ENCODE measurements around the gene GIMAP8. TPM values are rescaled to one million over a fixed set of nuclear protein-coding genes. Genes with fewer than 3 reads are reported as not detected.

Gene GIMAP8
- polyA plus RNA-seq, 1 of the 3 experiments (the other 2 are of a cell fraction) = not detected

- TF ChIP-seq RXRA (IDR thresholded peaks at IDR 0.05; ENCODE audit: borderline replicate concordance, low read depth) (no peak), ZBTB33 (IDR thresholded peaks at IDR 0.05; ENCODE audit: borderline replicate concordance, low read depth) (no peak), RCOR1 (IDR thresholded peaks at IDR 0.05; ENCODE audit: low read length) (no peak), EP300 (IDR thresholded peaks at IDR 0.05; ENCODE audit: borderline replicate concordance in 1 of 2, low read depth in 1 of 2, low read length in 1 of 2) (peak in 1 of 2 experiments; percentile 28; a peak in 1 of 4 replicates), TEAD4 (IDR thresholded peaks at IDR 0.05; ENCODE audit: borderline replicate concordance, insufficient read depth) (no peak), FOSL2 (IDR thresholded peaks at IDR 0.05; ENCODE audit: borderline replicate concordance, low read depth) (peak; percentile 19; the same call in 1 of the 2 replicates), NRF1 (IDR thresholded peaks at IDR 0.05; ENCODE audit: low read depth, low read length) (no peak; the same call in 1 of the 2 replicates), GABPA (IDR thresholded peaks at IDR 0.05; ENCODE audit: low read depth) (no peak), GATA2 (CRISPR knock-in tag; IDR thresholded peaks at IDR 0.05) (no peak), SMC3 (IDR thresholded peaks at IDR 0.05; ENCODE audit: low read depth, low read length) (no peak), FOXJ3 (CRISPR knock-in tag; IDR thresholded peaks at IDR 0.05) (no peak), IRF3 (IDR thresholded peaks at IDR 0.05; ENCODE audit: low read depth, low read length) (no peak), ELF1 (IDR thresholded peaks at IDR 0.05) (no peak), SIN3A (IDR thresholded peaks at IDR 0.05; ENCODE audit: borderline replicate concordance, low read depth, low read length) (no peak), NFIC (IDR thresholded peaks at IDR 0.05; ENCODE audit: borderline replicate concordance) (peak; percentile 26; the same call in 1 of the 2 replicates), FOXM1 (IDR thresholded peaks at IDR 0.05; ENCODE audit: low read depth) (no peak), MEF2A (IDR thresholded peaks at IDR 0.05; ENCODE audit: borderline replicate concordance, low read depth) (no peak), CHD2 (IDR thresholded peaks at IDR 0.05; ENCODE audit: low read length, partially characterized antibody) (no peak), TCF12 (IDR thresholded peaks at IDR 0.05) (peak; percentile 84), RAD21 (IDR thresholded peaks at IDR 0.05; ENCODE audit: low read length) (no peak), MAX (IDR thresholded peaks at IDR 0.05; ENCODE audit: low read depth) (peak; percentile 35; the same call in 1 of the 2 replicates), POLR2AphosphoS5 (IDR thresholded peaks at IDR 0.05; ENCODE audit: low read depth, low read length) (peak; percentile 33; the same call in 1 of the 2 replicates), RFX5 (IDR thresholded peaks at IDR 0.05; ENCODE audit: low read length) (no peak), YY1 (IDR thresholded peaks at IDR 0.05; ENCODE audit: low read depth) (no peak)
- TF ChIP-seq, protein P1, sequence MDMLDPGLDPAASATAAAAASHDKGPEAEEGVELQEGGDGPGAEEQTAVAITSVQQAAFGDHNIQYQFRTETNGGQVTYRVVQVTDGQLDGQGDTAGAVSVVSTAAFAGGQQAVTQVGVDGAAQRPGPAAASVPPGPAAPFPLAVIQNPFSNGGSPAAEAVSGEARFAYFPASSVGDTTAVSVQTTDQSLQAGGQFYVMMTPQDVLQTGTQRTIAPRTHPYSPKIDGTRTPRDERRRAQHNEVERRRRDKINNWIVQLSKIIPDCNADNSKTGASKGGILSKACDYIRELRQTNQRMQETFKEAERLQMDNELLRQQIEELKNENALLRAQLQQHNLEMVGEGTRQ (IDR thresholded peaks at IDR 0.05; ENCODE audit: borderline replicate concordance, low read depth, low read length) = no peak
- TF ChIP-seq, protein P2, sequence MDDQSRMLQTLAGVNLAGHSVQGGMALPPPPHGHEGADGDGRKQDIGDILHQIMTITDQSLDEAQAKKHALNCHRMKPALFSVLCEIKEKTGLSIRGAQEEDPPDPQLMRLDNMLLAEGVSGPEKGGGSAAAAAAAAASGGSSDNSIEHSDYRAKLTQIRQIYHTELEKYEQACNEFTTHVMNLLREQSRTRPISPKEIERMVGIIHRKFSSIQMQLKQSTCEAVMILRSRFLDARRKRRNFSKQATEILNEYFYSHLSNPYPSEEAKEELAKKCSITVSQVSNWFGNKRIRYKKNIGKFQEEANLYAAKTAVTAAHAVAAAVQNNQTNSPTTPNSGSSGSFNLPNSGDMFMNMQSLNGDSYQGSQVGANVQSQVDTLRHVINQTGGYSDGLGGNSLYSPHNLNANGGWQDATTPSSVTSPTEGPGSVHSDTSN (IDR thresholded peaks at IDR 0.05) = peak; percentile 60
These were observed 21.6 kb upstream of the GIMAP8 start (continued) for GRCh38 chr7:150428671-150429451.
